Thyroid gland (tissue), 4 donors: ENCODE data around the gene FOXP2. TPM values are rescaled to one million over a fixed set of nuclear protein-coding genes. Genes with fewer than 3 reads are reported as not detected.

ENCODE experiments used
- DNase-seq, 2 donors: peaks; one replicate each; pipeline ENCODE4 v3.0.0-alpha.2; 2019
- H3K27ac ChIP-seq, 3 donors: fragments of 200-600 bp; sonication (generic); 1 replicate in 2 of 3; 2 replicates in 1 of 3; pipeline ENCODE4 v1.5.1; 2016 to 2019; ENCODE audit warnings: mild to moderate bottlenecking in 1 of 3, moderate library complexity in 1 of 3
- H3K27me3 ChIP-seq: fragments of 200-600 bp; sonication (generic); one replicate; pipeline ENCODE4 v1.5.1; 2019
- H3K36me3 ChIP-seq, 2 donors: fragments of 200-600 bp; sonication (generic); one replicate each; pipeline ENCODE4 v1.5.1; 2016 to 2019
- H3K4me1 ChIP-seq, 2 donors: fragments of 200-600 bp; sonication (generic); one replicate each; pipeline ENCODE4 v1.5.1; 2017 to 2019
- H3K4me3 ChIP-seq, 3 donors: fragments of 200-600 bp; sonication (generic); replicated peaks in 1 of 3; 1 replicate in 2 of 3; 2 replicates in 1 of 3; pipeline ENCODE4 v1.5.1; 2016; ENCODE audit warnings: mild to moderate bottlenecking in 1 of 3
- H3K9me3 ChIP-seq: fragments of 200-600 bp; sonication (generic); one replicate; pipeline ENCODE4 v1.5.1; 2017
- POLR2A ChIP-seq, 2 donors: fragments of 450-650 bp; IDR thresholded peaks; one replicate each; pipeline ENCODE4 v1.6.1; 2017; ENCODE audit warnings: antibody characterized with exemption in 2 of 2, mild to moderate bottlenecking in 2 of 2, moderate library complexity in 1 of 2
- WGBS, 2 donors: methylation state at CpG; one replicate each; pipeline ENCODE4 v1.1.5; 2017; 5-methylcytosine and 5-hydroxymethylcytosine counted together
- intact Hi-C: fragments of 100-400 bp; cut with DNase I; formaldehyde crosslinking; loops from one replicate; pipeline ENCODE4 v1.15.1; 2023
- microRNA-seq: library from miRNA; unstranded; fragments of <30 nt; microRNA quantifications from one replicate; pipeline ENCODE4, GENCODE V29; 2016
- small RNA-seq: library from RNA; depleted of rRNA; stranded (forward); fragments of <200 nt; gene quantifications from one replicate; pipeline ENCODE3, GENCODE V24; 2016
- total RNA-seq, 4 donors: library from RNA; depleted of rRNA; stranded (reverse); fragments of >200 nt; gene quantifications; one replicate each; pipeline ENCODE4 v1.2.3, GENCODE V29; 2016
- TF ChIP-seq, protein P1 (sequence below), 6 experiments: fragments of 200-600 bp in 3 of 6; fragments of 450-650 bp in 3 of 6; sonication (generic) in 3 of 6; IDR thresholded peaks; one replicate each; pipeline ENCODE4 v1.5.1; 2016 to 2019; ENCODE audit warnings: antibody characterized with exemption in 6 of 6, mild to moderate bottlenecking in 2 of 6, inconsistent platforms in 1 of 6, moderate library complexity in 1 of 6

FOXP2 gene
- total RNA-seq, 4 donors from 2014 or later: 24.7 to 46.5 (median 28.0) TPM

DNA sequence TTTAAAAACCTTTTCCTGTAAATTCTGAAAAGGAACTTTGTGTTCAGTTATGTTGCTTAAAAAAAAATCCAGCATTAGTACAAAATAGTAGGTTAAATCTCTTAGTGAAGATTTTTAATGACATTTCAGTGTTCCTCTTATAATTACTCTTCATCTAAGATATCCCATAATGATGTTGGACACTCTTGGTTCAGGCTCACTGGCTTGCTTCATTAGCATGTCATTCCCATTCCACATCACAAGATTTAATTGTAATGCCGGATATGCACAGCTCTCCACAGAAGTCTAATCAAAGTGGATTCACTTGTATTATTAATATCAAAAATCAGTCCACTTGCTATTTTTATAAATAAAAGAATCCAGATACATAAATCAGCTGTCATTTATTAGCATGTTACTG is 327.3 kb downstream of the FOXP2 start:
- Histone ChIP-seq H3K36me3 (no peaks in the 10 kb centered on the region), H3K4me3 (no peak overlapping the region), H3K27me3 (no peaks in the 10 kb centered on the region), H3K9me3 (no peaks in the 10 kb centered on the region), H3K27ac (no peak overlapping the region), H3K4me1 (no peaks in the 10 kb centered on the region)
- 93 to 96% methylated on average over 1 of the region's 1 CpG for WGBS, 2 donors
- intact Hi-C loops: no loop called here
- no peak for DNase-seq
- no peak for TF ChIP-seq POLR2A (IDR thresholded peaks at IDR 0.05)
- TF ChIP-seq, protein P1, sequence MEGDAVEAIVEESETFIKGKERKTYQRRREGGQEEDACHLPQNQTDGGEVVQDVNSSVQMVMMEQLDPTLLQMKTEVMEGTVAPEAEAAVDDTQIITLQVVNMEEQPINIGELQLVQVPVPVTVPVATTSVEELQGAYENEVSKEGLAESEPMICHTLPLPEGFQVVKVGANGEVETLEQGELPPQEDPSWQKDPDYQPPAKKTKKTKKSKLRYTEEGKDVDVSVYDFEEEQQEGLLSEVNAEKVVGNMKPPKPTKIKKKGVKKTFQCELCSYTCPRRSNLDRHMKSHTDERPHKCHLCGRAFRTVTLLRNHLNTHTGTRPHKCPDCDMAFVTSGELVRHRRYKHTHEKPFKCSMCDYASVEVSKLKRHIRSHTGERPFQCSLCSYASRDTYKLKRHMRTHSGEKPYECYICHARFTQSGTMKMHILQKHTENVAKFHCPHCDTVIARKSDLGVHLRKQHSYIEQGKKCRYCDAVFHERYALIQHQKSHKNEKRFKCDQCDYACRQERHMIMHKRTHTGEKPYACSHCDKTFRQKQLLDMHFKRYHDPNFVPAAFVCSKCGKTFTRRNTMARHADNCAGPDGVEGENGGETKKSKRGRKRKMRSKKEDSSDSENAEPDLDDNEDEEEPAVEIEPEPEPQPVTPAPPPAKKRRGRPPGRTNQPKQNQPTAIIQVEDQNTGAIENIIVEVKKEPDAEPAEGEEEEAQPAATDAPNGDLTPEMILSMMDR (IDR thresholded peaks at IDR 0.05): no peak

Small RNAs within 50 kb of the gene (microRNA-seq; reads per million reads assigned to microRNA genes)
- gene MIR3666: not detected

Small RNAs within 50 kb of the gene (small RNA-seq; reads per million reads assigned to genes)
- gene MIR3666 (not detected), gene RNA5SP238 (not detected)
